HG03108 (cell line): ENCODE results near the gene FOXP1.

Source experiments
- ATAC-seq: cut with Tn5 transposase; IDR thresholded peaks from one replicate; pipeline ENCODE4 v1.9.1; 2021; ENCODE audit warnings: moderate library complexity; ENCODE audit not compliant: unreplicated experiment

The FOXP1 gene

DNA sequence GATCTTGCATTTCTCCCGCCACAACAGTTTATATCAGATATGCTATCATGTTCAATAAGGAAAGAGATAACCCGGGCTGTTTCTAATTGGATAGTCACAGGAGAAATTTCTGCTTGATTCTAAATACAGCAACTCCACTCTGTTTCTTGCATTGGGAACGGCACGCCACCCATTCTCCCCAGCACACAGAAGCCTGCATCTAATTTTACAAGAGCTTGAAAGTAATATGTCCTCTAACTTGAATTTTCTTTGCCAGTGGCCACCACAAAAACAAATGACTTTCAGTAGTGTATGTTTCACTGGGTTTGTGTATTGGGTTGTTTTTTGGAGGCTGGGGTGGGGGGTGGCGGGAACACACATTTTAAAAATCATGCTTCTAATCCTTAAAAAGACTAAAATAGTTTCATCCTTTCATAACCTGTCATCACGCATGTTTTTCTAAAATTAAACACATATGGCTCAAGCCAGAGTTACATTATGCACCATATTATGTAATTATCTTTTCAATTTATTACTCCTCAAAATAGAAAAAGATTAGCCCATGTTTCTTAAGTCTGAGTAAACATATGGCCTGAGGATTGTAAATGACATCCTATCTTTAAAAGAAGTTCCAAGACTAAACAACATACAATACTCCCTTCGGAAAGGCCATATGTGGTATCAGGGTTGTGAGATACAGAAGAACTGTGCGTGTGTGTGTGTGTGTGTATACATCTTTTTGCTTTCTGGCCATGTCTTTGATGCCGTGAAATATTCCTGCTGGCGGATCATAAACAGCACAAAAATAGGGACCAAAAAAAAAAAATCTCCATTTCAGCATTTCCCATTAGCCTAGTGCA is 176.3 kb downstream of the FOXP1 start:
- ATAC-seq, result no peak

DNA sequence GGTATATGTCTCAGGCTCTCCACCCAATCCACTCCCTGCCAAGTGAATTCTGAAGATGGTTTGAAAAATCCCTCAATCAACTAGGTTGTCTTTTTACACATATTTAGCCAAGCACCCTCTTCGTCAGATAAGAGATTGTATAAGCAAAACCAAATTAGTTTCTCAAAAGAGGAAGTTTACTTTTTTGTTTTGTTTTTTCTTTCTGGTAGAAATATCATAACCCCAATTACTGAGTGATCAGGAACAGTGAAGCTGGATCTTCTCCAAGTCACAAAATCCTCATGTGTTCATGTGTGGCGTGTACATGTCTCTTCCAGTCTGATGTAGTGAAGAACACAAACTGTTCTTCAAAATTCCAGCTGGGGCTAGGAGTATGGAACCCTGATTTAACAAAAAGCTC is 180.6 kb downstream of the FOXP1 start:
- ATAC-seq, result no peak

DNA sequence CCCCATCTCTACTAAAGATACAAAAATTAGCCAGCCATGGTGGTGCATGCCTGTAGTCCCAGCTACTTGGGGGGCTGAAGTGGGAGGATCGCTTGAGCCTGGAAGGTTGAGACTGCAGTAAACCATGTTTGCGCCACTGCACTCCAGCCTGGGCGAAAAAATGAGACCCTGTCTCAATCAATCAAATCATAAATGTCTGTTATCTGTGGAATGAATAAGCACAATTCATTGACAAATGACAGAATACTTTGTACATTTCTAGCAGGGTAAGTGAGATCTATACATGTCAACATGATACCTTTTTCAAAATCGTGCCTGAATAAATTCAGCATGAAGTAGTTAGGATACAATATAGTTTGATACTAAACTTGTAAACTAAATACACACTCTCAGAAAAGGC is 181.2 kb downstream of the FOXP1 start:
- ATAC-seq, result no peak

GRCh38 chr3:71401695-71402231 is 181.8 kb downstream of the FOXP1 start:
- no peak for ATAC-seq

GRCh38 chr3:71400986-71401451 is 182.5 kb downstream of the FOXP1 start:
- ATAC-seq, result no peak

DNA sequence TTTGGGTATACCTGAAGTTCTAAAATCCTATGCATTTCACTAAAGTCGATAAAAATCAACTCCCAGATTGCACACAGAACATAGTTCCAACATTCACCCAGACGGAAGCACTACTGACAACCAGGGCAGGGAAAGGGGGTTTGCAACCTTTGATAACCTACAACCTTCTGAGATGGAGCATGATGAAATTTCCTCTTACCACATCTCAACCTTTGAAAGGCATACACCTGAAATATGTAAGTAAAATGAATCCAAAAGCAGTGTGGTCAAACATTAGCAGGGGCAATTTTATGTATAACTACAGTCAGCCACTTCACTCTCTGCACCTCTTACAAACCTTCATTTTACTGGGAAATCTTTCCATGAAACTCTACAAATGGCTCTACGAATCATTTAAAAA is 184.1 kb downstream of the FOXP1 start:
- ATAC-seq, result no peak

- ATAC-seq, result no peak
These were observed 185.2 kb downstream of the FOXP1 start for GRCh38 chr3:71398157-71398836.

GRCh38 chr3:71397726-71398125 is 185.8 kb downstream of the FOXP1 start:
- ATAC-seq, result no peak

DNA sequence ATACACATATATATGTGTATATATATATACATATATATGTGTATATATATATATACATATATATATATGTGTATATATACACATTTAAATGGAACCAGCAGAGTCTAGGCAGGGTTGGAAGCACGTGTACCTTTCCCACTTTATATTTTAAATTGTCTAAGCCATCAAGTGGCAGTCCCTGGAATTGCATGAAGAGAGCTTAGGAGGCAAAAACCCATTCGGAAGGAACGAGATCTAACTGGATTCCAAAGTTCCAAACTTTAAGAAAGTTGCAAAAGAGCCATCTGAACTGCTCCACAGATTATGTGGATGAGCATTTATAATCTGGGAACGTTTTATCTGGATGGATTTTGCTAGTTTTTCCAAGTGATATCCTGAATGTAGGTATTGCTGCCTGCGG is 186.5 kb downstream of the FOXP1 start:
- no peak for ATAC-seq

GRCh38 chr3:71395927-71396695 is 187.4 kb downstream of the FOXP1 start:
- no peak for ATAC-seq

- ATAC-seq, result no peak
These were observed 188.1 kb downstream of the FOXP1 start for GRCh38 chr3:71395470-71395869.

GRCh38 chr3:71393745-71394144 is 189.8 kb downstream of the FOXP1 start:
- no peak for ATAC-seq

GRCh38 chr3:71393093-71393492 is 190.4 kb downstream of the FOXP1 start:
- ATAC-seq, result peak; percentile 33

GRCh38 chr3:71392251-71392650 is 191.3 kb downstream of the FOXP1 start:
- ATAC-seq, result peak; percentile 68

GRCh38 chr3:71391361-71391760 is 192.2 kb downstream of the FOXP1 start:
- ATAC-seq, result no peak

DNA sequence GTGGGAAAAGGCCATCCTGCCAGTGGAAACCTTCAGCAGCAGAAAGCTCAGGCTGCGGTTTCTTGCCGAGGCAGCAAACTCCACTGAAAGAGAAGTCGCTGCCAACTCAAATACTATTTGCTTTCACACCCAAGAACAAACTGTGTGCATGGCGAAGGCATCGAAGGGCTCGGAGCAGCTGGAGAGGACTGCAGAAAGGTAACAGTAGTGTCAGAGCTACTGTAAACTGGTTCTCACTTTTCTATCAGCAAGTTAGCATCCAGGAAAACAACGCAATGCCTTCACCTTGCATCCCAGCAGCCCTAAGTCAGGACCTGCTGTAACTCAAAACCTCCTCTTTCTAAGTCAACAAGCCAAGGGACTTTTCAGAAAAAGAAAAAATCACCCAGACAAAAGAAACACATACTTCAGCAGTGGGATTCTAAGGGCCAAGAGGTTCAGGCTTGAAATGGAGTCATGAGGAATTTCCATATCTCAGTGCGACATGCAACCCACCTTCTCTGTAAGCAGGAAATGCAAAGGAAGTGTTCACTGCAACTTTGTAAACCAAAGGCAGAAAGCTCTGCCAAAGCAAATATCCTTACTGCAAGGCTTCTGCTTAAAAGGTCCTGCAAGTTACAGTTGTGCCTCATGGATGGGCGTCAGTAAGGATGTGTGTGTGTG is 193.5 kb downstream of the FOXP1 start:
- ATAC-seq, result no peak

- ATAC-seq, result no peak
These were observed 194.3 kb downstream of the FOXP1 start for GRCh38 chr3:71389191-71389590.

- ATAC-seq, result no peak
These were observed 194.9 kb downstream of the FOXP1 start for GRCh38 chr3:71388535-71389120.

GRCh38 chr3:71387586-71387985 is 195.9 kb downstream of the FOXP1 start:
- ATAC-seq, result no peak
